Stomach smooth muscle (tissue), 2 donors: ENCODE results near the gene ZBED6.

Experiments
- H3K27ac ChIP-seq: one replicate; pipeline ENCODE4 v1.7.0; 2013; ENCODE audit warnings: mild to moderate bottlenecking, low read length, inconsistent platforms
- H3K27me3 ChIP-seq, 2 donors: one replicate each; pipeline ENCODE4 v1.7.0; 2013; ENCODE audit warnings: low read length in 2 of 2; ENCODE audit not compliant: insufficient read depth in 2 of 2, control insufficient read depth in 1 of 2
- H3K36me3 ChIP-seq, 2 donors: one replicate each; pipeline ENCODE4 v1.7.0; 2013; ENCODE audit warnings: low read length in 2 of 2; ENCODE audit not compliant: control insufficient read depth in 2 of 2, insufficient read depth in 2 of 2
- H3K4me1 ChIP-seq: one replicate; pipeline ENCODE4 v1.7.0; 2013; ENCODE audit warnings: low read length; ENCODE audit not compliant: control insufficient read depth, insufficient read depth
- H3K4me3 ChIP-seq, 2 donors: one replicate each; pipeline ENCODE4 v1.7.0; 2013; ENCODE audit warnings: low read length in 2 of 2
- H3K9ac ChIP-seq, 2 donors: one replicate each; pipeline ENCODE4 v1.7.0; 2013; ENCODE audit warnings: low read length in 2 of 2, mild to moderate bottlenecking in 1 of 2
- H3K9me3 ChIP-seq, 2 donors: one replicate each; pipeline ENCODE4 v1.7.0; 2013; ENCODE audit warnings: low read length in 2 of 2; ENCODE audit not compliant: control insufficient read depth in 2 of 2
- donor health status: healthy.
- donor health status: Pancreatic carcinoma.

ZBED6 gene

GRCh38 chr1:203840208-203840808, 44.9 kb downstream of the ZBED6 start:
- no peak overlapping the region for H3K27ac ChIP-seq
- no peak overlapping the region for H3K4me3 ChIP-seq
- H3K9me3 ChIP-seq = no peaks in the 10 kb centered on the region
- no peaks in the 10 kb centered on the region for H3K27me3 ChIP-seq
- no peaks in the 10 kb centered on the region for H3K4me1 ChIP-seq
- H3K9ac ChIP-seq = no peak overlapping the region
- peaks cover 26 to 36% of the 10 kb centered on the region in 2 donors for H3K36me3 ChIP-seq

DNA sequence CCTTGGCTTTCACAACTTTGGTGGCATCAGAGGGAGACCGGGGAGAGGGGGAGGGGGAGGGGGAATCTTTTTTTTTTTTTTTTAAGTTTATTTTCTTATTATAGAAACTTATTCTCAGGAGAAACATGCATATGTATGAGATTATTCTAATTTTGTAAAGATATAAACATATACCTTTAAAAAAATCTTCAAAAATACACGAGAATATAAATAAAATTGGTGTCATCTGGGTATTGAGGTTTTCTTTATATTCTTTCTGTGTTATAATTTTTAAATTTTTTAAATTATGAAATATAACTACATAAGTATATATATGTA, 47.1 kb downstream of the ZBED6 start:
- H3K9ac ChIP-seq = no peak overlapping the region
- H3K27me3 ChIP-seq = no peaks in the 10 kb centered on the region
- H3K9me3 ChIP-seq = no peaks in the 10 kb centered on the region
- no peaks in the 10 kb centered on the region for H3K4me1 ChIP-seq
- no peak overlapping the region for H3K4me3 ChIP-seq
- H3K27ac ChIP-seq = no peak overlapping the region
- H3K36me3 ChIP-seq = peaks cover 29 to 37% of the 10 kb centered on the region in 2 donors

- Histone ChIP-seq H3K9me3 (no peaks in the 10 kb centered on the region), H3K4me3 (no peak overlapping the region), H3K27ac (no peak overlapping the region), H3K4me1 (no peaks in the 10 kb centered on the region), H3K36me3 (peaks cover 23 to 36% of the 10 kb centered on the region in 2 donors), H3K27me3 (no peaks in the 10 kb centered on the region), H3K9ac (no peak overlapping the region)
These were observed 48.0 kb downstream of the ZBED6 start for GRCh38 chr1:203843435-203843834.
